HEK293 (cell line): Measurements from ENCODE around the gene ATG4A.

Source experiments
- CTCF ChIA-PET: fragments of 350-600 bp; formaldehyde crosslinking; extraction: SDS; loops from one replicate; lab custom pipeline; 2021; ENCODE audit warnings: antibody characterized with exemption; lab: Yijun Ruan, JAX
- POLR2A ChIA-PET: fragments of 300-600 bp; formaldehyde crosslinking; extraction: SDS; loops from one replicate; lab custom pipeline; 2020; ENCODE audit warnings: antibody characterized with exemption, inconsistent platforms; lab: Yijun Ruan, JAX
- H3K27ac ChIP-seq: fragments of 200-500 bp; sonication (Bioruptor generic); 2 replicates; pipeline ENCODE4 v1.5.1; 2014; ENCODE audit warnings: low read depth, low read length, control low read depth, inconsistent platforms; ENCODE audit errors: extremely low read depth
- H3K36me3 ChIP-seq, 2 experiments: fragments of 200-500 bp in 1 of 2; sonication (Bioruptor generic) in 1 of 2; 1 replicate in 1 of 2; 2 replicates in 1 of 2; pipeline ENCODE4 v1.5.1; 2014 to 2017; ENCODE audit warnings: inconsistent platforms in 2 of 2, low read length in 2 of 2; ENCODE audit not compliant: control insufficient read depth in 2 of 2, insufficient read depth in 1 of 2
- H3K4me1 ChIP-seq: fragments of 200-500 bp; sonication (Bioruptor generic); 2 replicates; pipeline ENCODE4 v1.5.1; 2014; ENCODE audit warnings: mild to moderate bottlenecking, low read length, inconsistent platforms; ENCODE audit not compliant: control insufficient read depth, insufficient read depth
- H3K4me3 ChIP-seq: 2 replicates; pipeline ENCODE4 v1.5.1; 2011; ENCODE audit warnings: low read depth, mild to moderate bottlenecking, control low read depth, low read length, moderate library complexity
- H3K9me3 ChIP-seq: fragments of 200-500 bp; sonication (Bioruptor generic); 2 replicates; pipeline ENCODE4 v1.5.1; 2014; ENCODE audit warnings: low read depth, low read length, inconsistent platforms; ENCODE audit not compliant: control insufficient read depth, insufficient read depth
- ATF2 ChIP-seq: fragments of 450-650 bp; formaldehyde crosslinking; IDR thresholded peaks from 2 replicates; pipeline ENCODE4 v1.5.1; 2016; ENCODE audit warnings: missing biosample characterization, missing genetic modification characterization, low read depth
- BCL6B ChIP-seq: fragments of 450-650 bp; formaldehyde crosslinking; IDR thresholded peaks from 2 replicates; pipeline ENCODE4 v1.5.1; 2017; ENCODE audit warnings: missing biosample characterization, missing genetic modification characterization
- OSR2 ChIP-seq: fragments of 450-650 bp; formaldehyde crosslinking; IDR thresholded peaks from 2 replicates; pipeline ENCODE4 v1.5.1; 2016; ENCODE audit warnings: missing biosample characterization, missing genetic modification characterization
- PRDM1 ChIP-seq: fragments of 450-650 bp; formaldehyde crosslinking; IDR thresholded peaks from 2 replicates; pipeline ENCODE4; 2016; ENCODE audit warnings: missing biosample characterization, missing genetic modification characterization
- PRDM6 ChIP-seq: fragments of 450-650 bp; formaldehyde crosslinking; IDR thresholded peaks from 2 replicates; pipeline ENCODE4 v1.5.1; 2017; ENCODE audit warnings: missing biosample characterization, missing genetic modification characterization
- RBAK ChIP-seq: fragments of 450-650 bp; formaldehyde crosslinking; IDR thresholded peaks from 2 replicates; pipeline ENCODE4 v1.5.1; 2016; ENCODE audit warnings: missing biosample characterization, missing genetic modification characterization
- TCF7L2 ChIP-seq: IDR thresholded peaks from 2 replicates; pipeline ENCODE4 v1.6.1; 2011; ENCODE audit warnings: low read depth, mild to moderate bottlenecking, inconsistent platforms, low read length, moderate library complexity, borderline replicate concordance
- TRIM28 ChIP-seq: IDR thresholded peaks from 2 replicates; pipeline ENCODE4 v1.6.1; 2011; ENCODE audit warnings: low read length, control low read depth, borderline replicate concordance
- ZBTB8A ChIP-seq: fragments of 450-650 bp; formaldehyde crosslinking; IDR thresholded peaks from 2 replicates; pipeline ENCODE4 v1.5.1; 2016; ENCODE audit warnings: missing biosample characterization, missing genetic modification characterization
- ZFP3 ChIP-seq: fragments of 450-650 bp; formaldehyde crosslinking; IDR thresholded peaks from 2 replicates; pipeline ENCODE4 v1.5.1; 2016; ENCODE audit warnings: low read depth, missing biosample characterization, missing genetic modification characterization
- ZNF114 ChIP-seq: fragments of 450-650 bp; formaldehyde crosslinking; IDR thresholded peaks from 2 replicates; pipeline ENCODE4 v1.5.0; 2017; ENCODE audit warnings: missing biosample characterization, missing genetic modification characterization
- ZNF157 ChIP-seq: fragments of 450-650 bp; formaldehyde crosslinking; IDR thresholded peaks from 2 replicates; pipeline ENCODE4 v1.5.1; 2016; ENCODE audit warnings: missing biosample characterization, missing genetic modification characterization
- ZNF221 ChIP-seq: fragments of 450-650 bp; formaldehyde crosslinking; IDR thresholded peaks from 2 replicates; pipeline ENCODE4 v1.5.1; 2017; ENCODE audit warnings: missing biosample characterization, missing genetic modification characterization, borderline replicate concordance
- ZNF302 ChIP-seq: fragments of 450-650 bp; formaldehyde crosslinking; IDR thresholded peaks from 2 replicates; pipeline ENCODE4 v1.5.1; 2016; ENCODE audit warnings: missing biosample characterization, missing genetic modification characterization, low read depth
- ZNF398 ChIP-seq: fragments of 450-650 bp; formaldehyde crosslinking; IDR thresholded peaks from 2 replicates; pipeline ENCODE4 v1.5.1; 2017; ENCODE audit warnings: missing biosample characterization, missing genetic modification characterization
- ZNF416 ChIP-seq: fragments of 450-650 bp; formaldehyde crosslinking; IDR thresholded peaks from 2 replicates; pipeline ENCODE4 v1.5.1; 2016; ENCODE audit warnings: missing biosample characterization, missing genetic modification characterization
- ZNF792 ChIP-seq: fragments of 450-650 bp; formaldehyde crosslinking; IDR thresholded peaks from 2 replicates; pipeline ENCODE4 v1.5.1; 2016; ENCODE audit warnings: missing biosample characterization, missing genetic modification characterization
- ZXDB ChIP-seq: fragments of 450-650 bp; formaldehyde crosslinking; IDR thresholded peaks from 2 replicates; pipeline ENCODE4 v1.5.1; 2016; ENCODE audit warnings: missing biosample characterization, missing genetic modification characterization
- TF ChIP-seq, protein P1 (sequence below): fragments of 450-650 bp; formaldehyde crosslinking; IDR thresholded peaks from 2 replicates; pipeline ENCODE4 v1.5.1; 2016; ENCODE audit warnings: missing biosample characterization, missing genetic modification characterization

ATG4A gene

GRCh38 chrX:108117988-108118387 lies 26.4 kb downstream of the ATG4A start:
- H3K4me1 ChIP-seq: peaks cover 7% of the 10 kb centered on the region; the same call in 1 of the 2 replicates
- H3K27ac ChIP-seq: no peak overlapping the region
- no peaks in the 10 kb centered on the region for H3K9me3 ChIP-seq
- TF ChIP-seq RBAK (tag by site-specific recombination) (no peak), ATF2 (tag by site-specific recombination) (no peak), PRDM6 (tag by site-specific recombination) (0 out of 2 replicates have a peak, but pooled peaks have one; percentile 10)
- TF ChIP-seq, all 188 proteins: peak for 1
- H3K36me3 ChIP-seq: no peaks in the 10 kb centered on the region
- H3K4me3 ChIP-seq: no peak overlapping the region
- POLR2A ChIA-PET: no interaction called here
- CTCF ChIA-PET: interaction anchor here (0.6 kb wide), 1 partner anchor 1510 kb away, joined by 5 read pairs; no protein-coding TSS in a partner anchor

DNA sequence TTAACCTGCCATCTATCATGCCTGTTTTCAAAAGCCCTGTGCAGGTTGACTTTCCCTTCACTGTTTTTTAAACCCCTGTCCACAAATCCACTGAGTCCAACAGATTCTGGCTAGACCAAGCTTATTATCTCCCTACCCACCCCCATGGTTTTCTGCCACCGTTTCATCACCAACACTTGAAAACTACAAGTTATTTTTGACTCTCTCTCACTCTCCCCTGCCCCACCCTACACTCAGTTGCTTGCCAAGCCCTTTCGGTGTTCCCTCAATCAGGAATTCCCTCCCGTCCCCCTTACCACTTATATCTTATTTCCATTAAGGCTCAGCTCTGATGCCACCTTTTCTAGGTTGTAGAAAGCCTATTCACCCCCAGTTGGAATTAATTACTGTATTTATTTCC lies 29.7 kb downstream of the ATG4A start:
- Histone ChIP-seq H3K27ac (no peak overlapping the region), H3K36me3 (no peaks in the 10 kb centered on the region), H3K4me1 (peaks cover 7% of the 10 kb centered on the region; the same call in 1 of the 2 replicates), H3K9me3 (no peaks in the 10 kb centered on the region), H3K4me3 (no peak overlapping the region)
- ChIA-PET CTCF (no interaction called here), POLR2A (no interaction called here)
- TF ChIP-seq PRDM1 (tag by site-specific recombination) (peak; percentile 82), ZNF114 (tag by site-specific recombination) (no peak), OSR2 (tag by site-specific recombination) (0 out of 2 replicates have a peak, but pooled peaks have one; percentile 26), ZXDB (tag by site-specific recombination) (no peak), ZNF221 (tag by site-specific recombination) (no peak)
- TF ChIP-seq, protein P1, sequence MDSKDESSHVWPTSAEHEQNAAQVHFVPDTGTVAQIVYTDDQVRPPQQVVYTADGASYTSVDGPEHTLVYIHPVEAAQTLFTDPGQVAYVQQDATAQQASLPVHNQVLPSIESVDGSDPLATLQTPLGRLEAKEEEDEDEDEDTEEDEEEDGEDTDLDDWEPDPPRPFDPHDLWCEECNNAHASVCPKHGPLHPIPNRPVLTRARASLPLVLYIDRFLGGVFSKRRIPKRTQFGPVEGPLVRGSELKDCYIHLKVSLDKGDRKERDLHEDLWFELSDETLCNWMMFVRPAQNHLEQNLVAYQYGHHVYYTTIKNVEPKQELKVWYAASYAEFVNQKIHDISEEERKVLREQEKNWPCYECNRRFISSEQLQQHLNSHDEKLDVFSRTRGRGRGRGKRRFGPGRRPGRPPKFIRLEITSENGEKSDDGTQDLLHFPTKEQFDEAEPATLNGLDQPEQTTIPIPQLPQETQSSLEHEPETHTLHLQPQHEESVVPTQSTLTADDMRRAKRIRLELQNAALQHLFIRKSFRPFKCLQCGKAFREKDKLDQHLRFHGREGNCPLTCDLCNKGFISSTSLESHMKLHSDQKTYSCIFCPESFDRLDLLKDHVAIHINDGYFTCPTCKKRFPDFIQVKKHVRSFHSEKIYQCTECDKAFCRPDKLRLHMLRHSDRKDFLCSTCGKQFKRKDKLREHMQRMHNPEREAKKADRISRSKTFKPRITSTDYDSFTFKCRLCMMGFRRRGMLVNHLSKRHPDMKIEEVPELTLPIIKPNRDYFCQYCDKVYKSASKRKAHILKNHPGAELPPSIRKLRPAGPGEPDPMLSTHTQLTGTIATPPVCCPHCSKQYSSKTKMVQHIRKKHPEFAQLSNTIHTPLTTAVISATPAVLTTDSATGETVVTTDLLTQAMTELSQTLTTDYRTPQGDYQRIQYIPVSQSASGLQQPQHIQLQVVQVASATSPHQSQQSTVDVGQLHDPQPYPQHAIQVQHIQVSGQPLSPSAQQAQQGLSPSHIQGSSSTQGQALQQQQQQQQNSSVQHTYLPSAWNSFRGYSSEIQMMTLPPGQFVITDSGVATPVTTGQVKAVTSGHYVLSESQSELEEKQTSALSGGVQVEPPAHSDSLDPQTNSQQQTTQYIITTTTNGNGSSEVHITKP (tag by site-specific recombination): 0 out of 2 replicates have a peak, but pooled peaks have one; percentile 10

GRCh38 chrX:108122748-108123147 lies 31.2 kb downstream of the ATG4A start:
- H3K36me3 ChIP-seq: no peaks in the 10 kb centered on the region
- no peak overlapping the region for H3K4me3 ChIP-seq
- POLR2A ChIA-PET: interaction anchor here (0.8 to 1.6 kb wide), 2 partner anchors 19 to 31 kb away, joined by 3 to 8 read pairs; partner anchors contain the start of genes ATG4A and PSMD10
- CTCF ChIA-PET: interaction anchor here (0.6 to 1.5 kb wide), 6 partner anchors 8 to 463 kb away, joined by 3 read pairs; no protein-coding TSS in a partner anchor
- peaks cover 7% of the 10 kb centered on the region; the same call in 1 of the 2 replicates for H3K4me1 ChIP-seq
- TF ChIP-seq BCL6B (tag by site-specific recombination) (peak; percentile 72), ZFP3 (no peak), ZNF157 (tag by site-specific recombination) (no peak), ZNF302 (no peak), TCF7L2 (no peak), ZNF398 (tag by site-specific recombination) (no peak), ZBTB8A (tag by site-specific recombination) (peak; percentile 39; the same call in 1 of the 2 replicates), TRIM28 (peak; percentile 8; the same call in 1 of the 2 replicates), ZNF416 (tag by site-specific recombination) (no peak), ZNF792 (tag by site-specific recombination) (no peak)
- peak overlapping the region; percentile 81 for H3K27ac ChIP-seq
- no peaks in the 10 kb centered on the region for H3K9me3 ChIP-seq
